ENCODE data around the gene ITSN1. TPM values are rescaled to one million over a fixed set of nuclear protein-coding genes. Genes with fewer than 3 reads are reported as not detected.

Gene ITSN1
- total and polyA plus RNA-seq, 7 donors = 10.8 to 45.4 (median 35.7) TPM

DNA sequence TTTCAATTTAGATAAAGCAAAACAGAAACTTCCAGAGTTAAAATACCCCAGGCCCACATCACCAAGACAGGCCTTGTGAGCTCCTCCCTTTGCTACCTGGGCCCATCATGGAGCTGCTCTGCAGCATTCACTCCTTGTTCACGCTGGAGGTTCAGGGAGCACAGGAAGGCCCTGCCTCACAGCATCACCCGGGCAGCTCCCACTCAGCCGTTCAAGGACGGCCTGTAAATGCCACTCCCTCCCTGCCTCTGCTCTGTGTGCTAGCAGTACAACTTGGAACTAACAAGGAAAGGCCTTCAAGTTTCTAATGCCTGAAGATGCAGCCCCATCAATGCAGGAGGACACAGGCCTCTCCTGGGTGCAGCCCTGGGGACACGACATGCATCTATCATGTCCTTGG is 261.7 kb downstream of the ITSN1 start:
- Histone ChIP-seq H3K9me3 (no peaks in the 10 kb centered on the region), H3K27ac (no peak overlapping the region), H3K4me1 (peaks cover 0 to 8% (median 5%) of the 10 kb centered on the region in 4 donors), H3K4me3 (no peak overlapping the region), H3K27me3 (no peaks in the 10 kb centered on the region), H3K36me3 (peaks cover 23 to 83% (median 59%) of the 10 kb centered on the region in 4 donors)
- no peak for TF ChIP-seq CTCF (IDR thresholded peaks at IDR 0.05)
- TF ChIP-seq POLR2AphosphoS5 (IDR thresholded peaks at IDR 0.05) = no peak
- TF ChIP-seq EP300 (IDR thresholded peaks at IDR 0.05) = no peak
- no peak for TF ChIP-seq POLR2A (IDR thresholded peaks at IDR 0.05)
- DNase-seq = peak; percentile 36
- WGBS, 2 donors = 59 to 79% methylated on average over 5 of the region's 5 CpGs
- intact Hi-C loops (cut with DNase I) = no loop called here

DNA sequence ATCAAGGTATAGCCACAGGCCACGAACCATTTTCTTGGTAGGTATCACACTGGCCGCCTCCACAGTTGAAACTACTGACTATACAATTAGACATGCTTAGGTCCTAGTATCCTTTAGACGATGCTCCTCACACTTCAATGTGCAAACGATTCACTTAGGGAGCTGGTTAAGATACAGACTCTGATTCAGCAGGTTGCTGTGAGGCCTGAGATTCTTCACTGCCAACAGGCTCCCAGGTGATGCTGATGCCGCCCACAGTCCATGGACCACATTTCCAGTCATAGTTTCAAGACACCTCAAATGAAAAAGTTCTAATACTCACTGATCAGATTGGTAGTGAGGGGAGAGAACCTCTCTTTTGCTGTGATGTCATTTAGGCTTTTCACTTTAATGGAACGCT is 266.5 kb downstream of the ITSN1 start:
- TF ChIP-seq POLR2A (IDR thresholded peaks at IDR 0.05) = no peak
- TF ChIP-seq POLR2AphosphoS5 (IDR thresholded peaks at IDR 0.05) = no peak
- TF ChIP-seq CTCF (IDR thresholded peaks at IDR 0.05) = no peak
- TF ChIP-seq EP300 (IDR thresholded peaks at IDR 0.05) = no peak
- 73 to 87% methylated on average over 6 of the region's 6 CpGs for WGBS, 2 donors
- no peak overlapping the region for H3K27ac ChIP-seq
- intact Hi-C loops (cut with DNase I) = no loop called here
- no peaks in the 10 kb centered on the region for H3K27me3 ChIP-seq
- H3K4me3 ChIP-seq = no peak overlapping the region
- DNase-seq = no peak
- peaks cover 0 to 10% (median 6%) of the 10 kb centered on the region in 4 donors for H3K4me1 ChIP-seq
- H3K36me3 ChIP-seq = peaks cover 21 to 96% (median 69%) of the 10 kb centered on the region in 4 donors
- no peaks in the 10 kb centered on the region for H3K9me3 ChIP-seq

DNA sequence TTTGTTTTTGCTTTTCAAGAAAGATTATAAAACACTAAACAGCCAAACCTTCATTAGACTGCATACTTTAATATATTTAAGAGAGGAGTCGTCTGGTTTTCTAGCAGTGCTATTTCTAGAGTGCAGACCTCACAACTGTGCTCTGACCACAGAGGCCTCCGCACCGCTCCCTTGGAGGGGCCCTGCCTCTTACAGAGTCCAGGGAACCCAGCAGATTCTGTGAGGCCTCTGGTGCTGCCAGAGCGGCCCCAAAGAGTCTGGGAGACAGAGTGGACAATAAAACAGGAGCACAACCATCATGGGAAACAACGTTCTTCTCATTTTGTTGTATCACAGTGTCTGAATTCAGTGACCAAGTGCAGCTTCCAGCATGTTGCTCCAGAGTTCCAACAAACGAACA is 267.5 kb downstream of the ITSN1 start:
- 86 to 93% methylated on average over 6 of the region's 6 CpGs for WGBS, 2 donors
- intact Hi-C loops (cut with DNase I) = no loop called here
- Histone ChIP-seq H3K4me3 (no peak overlapping the region), H3K4me1 (peaks cover 0 to 20% (median 16%) of the 10 kb centered on the region in 4 donors), H3K27ac (no peak overlapping the region), H3K9me3 (no peaks in the 10 kb centered on the region), H3K27me3 (no peaks in the 10 kb centered on the region), H3K36me3 (peaks cover 21 to 86% (median 59%) of the 10 kb centered on the region in 4 donors)
- TF ChIP-seq POLR2AphosphoS5 (IDR thresholded peaks at IDR 0.05) = no peak
- TF ChIP-seq EP300 (IDR thresholded peaks at IDR 0.05) = no peak
- no peak for TF ChIP-seq CTCF (IDR thresholded peaks at IDR 0.05)
- no peak for TF ChIP-seq POLR2A (IDR thresholded peaks at IDR 0.05)
- no peak for DNase-seq

GRCh38 chr21:33914188-33914587 is 271.9 kb downstream of the ITSN1 start:
- peak overlapping the region in 1 of 4 donors; percentile 88 for H3K27ac ChIP-seq
- no peak overlapping the region for H3K4me3 ChIP-seq
- intact Hi-C loops (cut with DNase I) = no loop called here
- H3K36me3 ChIP-seq = peaks cover 1 to 41% (median 22%) of the 10 kb centered on the region in 4 donors
- WGBS, 2 donors = 29 to 66% methylated on average over 5 of the region's 5 CpGs
- DNase-seq = no peak
- H3K27me3 ChIP-seq = no peaks in the 10 kb centered on the region
- no peaks in the 10 kb centered on the region for H3K9me3 ChIP-seq
- TF ChIP-seq CTCF (IDR thresholded peaks at IDR 0.05) (no peak), POLR2AphosphoS5 (IDR thresholded peaks at IDR 0.05) (no peak), EP300 (IDR thresholded peaks at IDR 0.05) (no peak)
- peaks cover 0 to 26% (median 23%) of the 10 kb centered on the region in 4 donors for H3K4me1 ChIP-seq
